Measurements from ENCODE around the gene KCNN4. TPM values are rescaled to one million over a fixed set of nuclear protein-coding genes. Genes with fewer than 3 reads are reported as not detected.

KCNN4 gene
- total RNA-seq, 3 donors from 2014 or later: 14.9 to 36.2 (median 36.1) TPM

DNA sequence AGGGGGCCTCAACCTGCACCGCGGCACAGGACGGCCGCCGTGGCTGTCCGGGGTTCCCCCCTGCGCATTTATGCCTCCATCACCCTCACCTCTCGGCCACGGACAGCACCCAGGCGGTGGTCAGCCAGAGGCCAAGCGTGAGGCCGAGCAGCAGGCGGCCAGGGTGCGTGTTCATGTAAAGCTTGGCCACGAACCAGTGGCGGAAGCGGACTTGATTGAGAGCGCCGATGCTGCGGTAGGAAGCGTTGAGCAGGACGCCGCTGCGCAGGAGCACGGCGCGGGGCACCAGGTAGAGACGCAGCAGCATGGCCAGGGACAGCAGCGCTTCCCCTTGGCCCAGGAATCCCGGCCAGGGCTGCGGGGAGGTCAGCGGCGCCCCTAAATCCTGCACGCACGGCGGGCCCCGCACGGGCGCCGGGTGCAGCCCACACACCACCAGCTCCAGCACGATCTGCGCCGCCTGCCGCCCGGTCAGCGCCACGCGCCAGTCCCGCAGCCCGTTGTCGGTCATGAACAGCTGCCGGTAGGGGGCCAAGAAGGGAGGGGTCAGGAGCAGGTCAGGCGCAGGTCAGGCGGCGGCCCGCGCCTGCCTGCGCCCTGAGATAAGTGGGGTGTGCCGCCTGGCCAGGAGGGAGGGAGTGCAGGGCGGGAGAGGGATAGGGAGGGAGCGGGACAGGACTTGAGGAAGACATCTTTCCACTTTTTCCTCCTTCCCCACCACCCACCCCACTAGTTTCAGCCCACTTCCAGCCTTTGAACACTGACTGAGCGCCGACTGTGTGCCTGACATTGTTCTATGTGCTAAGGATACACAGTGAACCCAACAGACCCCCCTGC is 6.5 kb downstream of the KCNN4 start:
- peak; percentile 64 to 84 (median 77) for DNase-seq
- no peaks in the 10 kb centered on the region for H3K36me3 ChIP-seq (ENCODE audit: low read depth)
- no peak overlapping the region for H3K4me3 ChIP-seq
- peaks cover 38% of the 10 kb centered on the region for H3K4me1 ChIP-seq (ENCODE audit: low read depth)
- peak; percentile 78 for ATAC-seq
- intact Hi-C loops (cut with DNase I, micrococcal nuclease): no loop called here
- no peaks in the 10 kb centered on the region for H3K9me3 ChIP-seq
- TF ChIP-seq, protein P1, sequence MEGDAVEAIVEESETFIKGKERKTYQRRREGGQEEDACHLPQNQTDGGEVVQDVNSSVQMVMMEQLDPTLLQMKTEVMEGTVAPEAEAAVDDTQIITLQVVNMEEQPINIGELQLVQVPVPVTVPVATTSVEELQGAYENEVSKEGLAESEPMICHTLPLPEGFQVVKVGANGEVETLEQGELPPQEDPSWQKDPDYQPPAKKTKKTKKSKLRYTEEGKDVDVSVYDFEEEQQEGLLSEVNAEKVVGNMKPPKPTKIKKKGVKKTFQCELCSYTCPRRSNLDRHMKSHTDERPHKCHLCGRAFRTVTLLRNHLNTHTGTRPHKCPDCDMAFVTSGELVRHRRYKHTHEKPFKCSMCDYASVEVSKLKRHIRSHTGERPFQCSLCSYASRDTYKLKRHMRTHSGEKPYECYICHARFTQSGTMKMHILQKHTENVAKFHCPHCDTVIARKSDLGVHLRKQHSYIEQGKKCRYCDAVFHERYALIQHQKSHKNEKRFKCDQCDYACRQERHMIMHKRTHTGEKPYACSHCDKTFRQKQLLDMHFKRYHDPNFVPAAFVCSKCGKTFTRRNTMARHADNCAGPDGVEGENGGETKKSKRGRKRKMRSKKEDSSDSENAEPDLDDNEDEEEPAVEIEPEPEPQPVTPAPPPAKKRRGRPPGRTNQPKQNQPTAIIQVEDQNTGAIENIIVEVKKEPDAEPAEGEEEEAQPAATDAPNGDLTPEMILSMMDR (IDR thresholded peaks at IDR 0.05): peak; percentile 13

DNA sequence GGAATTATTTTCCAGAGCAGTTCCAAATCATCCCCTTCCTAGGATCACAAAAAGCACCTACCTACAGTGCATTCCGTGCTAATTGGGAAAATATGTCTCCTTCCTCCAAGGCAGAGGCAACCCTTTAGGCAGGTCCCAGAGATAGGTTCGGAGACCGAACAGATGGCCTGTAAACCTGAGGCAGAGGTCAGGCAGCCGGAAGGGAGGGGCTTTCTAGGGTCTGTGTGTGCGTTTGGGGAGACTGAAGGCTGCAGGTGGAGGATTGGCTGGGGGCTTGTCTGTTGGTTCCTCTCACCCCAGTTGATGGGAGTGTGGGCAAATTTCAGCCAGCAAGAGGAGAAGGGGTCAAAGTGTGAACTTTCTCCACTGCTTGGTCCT is 7.1 kb downstream of the KCNN4 start:
- Histone ChIP-seq H3K36me3 (ENCODE audit: low read depth) (no peaks in the 10 kb centered on the region), H3K4me1 (ENCODE audit: low read depth) (peaks cover 38% of the 10 kb centered on the region), H3K4me3 (no peak overlapping the region), H3K9me3 (no peaks in the 10 kb centered on the region)
- DNase-seq (no peak), ATAC-seq (no peak)
- intact Hi-C loops (cut with DNase I, micrococcal nuclease): no loop called here
- TF ChIP-seq, protein P1 (IDR thresholded peaks at IDR 0.05): no peak

DNA sequence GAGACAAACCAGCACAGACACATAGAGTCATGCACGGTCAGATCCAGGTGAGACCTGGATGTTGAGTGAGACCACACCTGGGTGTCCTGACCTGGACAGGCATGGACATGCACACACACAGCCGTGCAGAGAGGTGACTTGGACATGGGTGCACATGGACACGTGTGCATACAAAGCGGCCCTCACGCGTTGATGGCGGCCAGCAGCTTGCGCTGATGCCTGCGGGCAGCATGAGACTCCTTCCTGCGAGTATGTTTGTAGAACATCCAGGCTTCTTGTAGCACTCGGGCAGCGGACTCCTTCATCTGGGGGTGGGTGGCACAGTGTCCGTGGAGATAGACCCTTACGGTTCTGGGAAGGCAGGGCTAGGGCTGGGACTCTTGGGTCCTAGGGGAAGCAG is 11.5 kb downstream of the KCNN4 start:
- DNase-seq (no peak), ATAC-seq (no peak)
- TF ChIP-seq, protein P1 (IDR thresholded peaks at IDR 0.05): no peak
- Histone ChIP-seq H3K9me3 (no peaks in the 10 kb centered on the region), H3K4me1 (ENCODE audit: low read depth) (peaks cover 47% of the 10 kb centered on the region), H3K36me3 (ENCODE audit: low read depth) (no peaks in the 10 kb centered on the region), H3K4me3 (no peak overlapping the region)
- intact Hi-C loops (cut with DNase I, micrococcal nuclease): no loop called here

DNA sequence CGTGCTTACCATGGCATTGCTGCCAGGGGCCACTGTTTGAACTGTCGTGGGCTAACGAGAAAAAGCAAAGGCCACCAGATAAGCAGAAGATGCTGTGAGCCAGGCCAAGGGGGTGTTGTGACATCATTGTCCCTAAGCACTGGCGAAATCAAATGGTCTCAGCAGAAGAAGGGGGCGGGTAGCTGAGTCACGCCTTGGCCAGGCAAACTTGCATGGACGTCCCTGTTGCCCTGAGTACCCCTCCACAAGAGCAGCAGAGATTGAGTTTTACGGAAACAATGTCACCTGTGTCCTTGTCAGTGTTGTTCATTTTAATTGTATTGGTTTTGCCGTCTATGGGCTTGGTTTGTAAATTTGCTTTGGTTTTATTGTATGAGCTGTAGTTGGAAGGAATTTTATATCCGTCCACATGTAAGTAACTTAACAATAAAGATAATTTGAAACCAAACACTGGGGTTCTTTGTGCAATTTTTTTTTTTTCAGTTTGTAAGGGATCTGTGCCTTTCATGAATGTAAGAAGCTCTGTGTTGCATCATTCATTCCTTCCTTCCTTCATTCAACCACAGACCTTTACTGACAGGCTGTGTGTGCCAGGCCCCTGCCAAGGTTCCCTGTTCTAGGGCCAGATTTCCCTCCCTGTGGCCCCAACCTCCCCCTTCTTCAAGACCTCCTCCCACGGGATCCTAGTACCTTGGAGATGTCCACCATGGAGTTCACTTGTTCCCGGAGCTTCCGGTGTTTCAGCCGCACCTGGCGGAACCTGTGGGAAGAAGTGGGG is 12.3 kb downstream of the KCNN4 start:
- DNase-seq (peak in 2 of 3 donors; percentile 61 to 68), ATAC-seq (peak; percentile 68)
- Histone ChIP-seq H3K4me1 (ENCODE audit: low read depth) (peaks cover 42% of the 10 kb centered on the region), H3K36me3 (ENCODE audit: low read depth) (no peaks in the 10 kb centered on the region), H3K4me3 (no peak overlapping the region), H3K9me3 (no peaks in the 10 kb centered on the region)
- intact Hi-C loops (cut with DNase I, micrococcal nuclease): no loop called here
- TF ChIP-seq, protein P1 (IDR thresholded peaks at IDR 0.05): no peak

DNA sequence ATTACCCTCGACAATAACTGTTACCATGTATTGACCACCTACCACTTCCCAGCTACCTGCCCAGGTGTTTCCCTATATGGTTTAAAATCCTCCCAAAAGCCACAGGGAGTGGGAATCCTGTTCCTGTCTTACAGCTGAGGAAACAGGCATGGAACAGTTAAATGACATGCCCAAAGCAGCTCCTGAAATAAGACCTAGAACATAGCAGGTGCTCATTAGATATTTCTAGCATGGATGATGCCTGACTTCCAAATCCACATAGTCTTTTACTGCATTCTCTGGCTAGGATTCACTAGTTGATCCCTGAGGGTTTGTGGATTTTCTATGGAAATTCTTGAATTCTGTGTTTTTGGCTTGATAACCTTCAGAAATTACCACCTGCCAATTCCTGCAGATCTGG is 13.0 kb downstream of the KCNN4 start:
- H3K4me3 ChIP-seq: no peak overlapping the region
- no peaks in the 10 kb centered on the region for H3K9me3 ChIP-seq
- no peak for ATAC-seq
- TF ChIP-seq, protein P1 (IDR thresholded peaks at IDR 0.05): no peak
- peaks cover 42% of the 10 kb centered on the region for H3K4me1 ChIP-seq (ENCODE audit: low read depth)
- no peak for DNase-seq
- H3K36me3 ChIP-seq (ENCODE audit: low read depth): no peaks in the 10 kb centered on the region
- intact Hi-C loops (cut with DNase I, micrococcal nuclease): no loop called here
